Spleen (tissue), 11 donors: Measurements from ENCODE around the gene FGF23. TPM values are rescaled to one million over a fixed set of nuclear protein-coding genes. Genes with fewer than 3 reads are reported as not detected.

Experiments used
- DNase-seq: peaks from one replicate; pipeline ENCODE4 v3.0.0-alpha.2; 2020
- H3K27ac ChIP-seq, 8 donors: fragments of 200-600 bp; sonication (generic) in 7 of 8; 1 replicate in 4 of 8; 2 replicates in 4 of 8; pipeline versions ENCODE4 v1.5.0 to v1.8.0; 2016 to 2021; ENCODE audit warnings: inconsistent platforms in 4 of 8, mild to moderate bottlenecking in 4 of 8, moderate library complexity in 1 of 8
- H3K27me3 ChIP-seq, 7 donors: fragments of 200-600 bp; sonication (generic) in 6 of 7; replicated peaks in 1 of 7; 1 replicate in 4 of 7; 2 replicates in 3 of 7; pipeline versions ENCODE4 v1.5.0 to v1.8.0; 2016 to 2021; ENCODE audit warnings: inconsistent platforms in 3 of 7, mild to moderate bottlenecking in 1 of 7
- H3K36me3 ChIP-seq, 6 donors: fragments of 200-600 bp; sonication (generic) in 5 of 6; 1 replicate in 4 of 6; 2 replicates in 2 of 6; pipeline versions ENCODE4 v1.5.0 to v1.8.0; 2016 to 2021; ENCODE audit warnings: inconsistent platforms in 2 of 6
- H3K4me1 ChIP-seq, 6 donors: fragments of 200-600 bp; sonication (generic) in 5 of 6; 1 replicate in 3 of 6; 2 replicates in 3 of 6; pipeline versions ENCODE4 v1.5.0 to v1.8.0; 2016 to 2021; ENCODE audit warnings: inconsistent platforms in 3 of 6
- H3K4me3 ChIP-seq, 8 donors: fragments of 200-600 bp; sonication (generic) in 7 of 8; 1 replicate in 4 of 8; 2 replicates in 4 of 8; pipeline versions ENCODE4 v1.5.0 to v1.8.0; 2016 to 2021; ENCODE audit warnings: inconsistent platforms in 4 of 8, mild to moderate bottlenecking in 4 of 8, moderate library complexity in 2 of 8
- H3K9me3 ChIP-seq, 8 donors: fragments of 200-600 bp; sonication (generic) in 7 of 8; 1 replicate in 4 of 8; 2 replicates in 4 of 8; pipeline versions ENCODE4 v1.5.0 to v1.8.0; 2016 to 2021; ENCODE audit warnings: inconsistent platforms in 4 of 8
- CTCF ChIP-seq, 11 experiments: fragments of 200-600 bp in 7 of 11; fragments of 450-650 bp in 4 of 11; sonication (generic) in 4 of 11; IDR thresholded peaks in 8 of 11; conservative IDR thresholded peaks in 3 of 11; 1 replicate in 7 of 11; 2 replicates in 4 of 11; pipeline versions ENCODE4 v1.4.0 to v1.8.0; 2016 to 2021; ENCODE audit warnings: antibody characterized with exemption in 11 of 11, inconsistent platforms in 4 of 11, mild to moderate bottlenecking in 1 of 11
- POLR2A ChIP-seq, 3 donors: fragments of 450-650 bp; IDR thresholded peaks; one replicate each; pipeline ENCODE4 v1.5.1; 2017; ENCODE audit warnings: antibody characterized with exemption in 3 of 3, mild to moderate bottlenecking in 1 of 3
- POLR2AphosphoS5 ChIP-seq, 3 donors: sonication (generic); formaldehyde crosslinking; IDR thresholded peaks; one replicate each; pipeline ENCODE4 v1.5.1; 2017; ENCODE audit warnings: antibody characterized with exemption in 3 of 3
- WGBS, 5 donors: extraction: QIAGEN DNeasy Blood & Tissue Kit in 3 of 5; methylation state at CpG; one replicate each; pipeline versions ENCODE4 v1.1.5 to v1.1.7; 2013 to 2018; 5-methylcytosine and 5-hydroxymethylcytosine counted together
- intact Hi-C: fragments of 100-400 bp; cut with DNase I; formaldehyde crosslinking; loops from one replicate; pipeline ENCODE4 v1.15.0; 2023; ENCODE audit warnings: low total_unique reads
- polyA plus RNA-seq, 3 donors: library from polyadenylated mRNA; stranded (reverse); fragments of 200-250 nt; gene quantifications; one replicate each; pipeline ENCODE4 v1.2.1, GENCODE V29; 2013
- total RNA-seq, 7 donors: library from RNA; depleted of rRNA in 3 of 7; stranded (reverse); fragments of >200 nt in 3 of 7; fragmentation: NEBNext Ultra II Directional in 4 of 7; extraction: Animal tissue kit (Norgen Biotek cat#: 25700) in 4 of 7; gene quantifications; one replicate each; pipeline versions ENCODE4 v1.1.0 to v1.2.1, GENCODE V29; 2016 to 2021
- donor health status: healthy with polysubstance abuse.
- donor health status: DM: no; HTN: no; CAD: no; lungs with moderate emphysema.
- donor health status: DM: no; HTN: no; CAD: no.
- donor health status: Bipolar disorder and iron deficiency.
- donor health status: healthy.
- donor health status: DM: no; HTN: no; CAD: no.
- donor health status: DM: yes; HTN: yes; CAD: no.

Gene FGF23
- total and polyA plus RNA-seq, 10 donors = 0.03 TPM; not detected in 9

DNA sequence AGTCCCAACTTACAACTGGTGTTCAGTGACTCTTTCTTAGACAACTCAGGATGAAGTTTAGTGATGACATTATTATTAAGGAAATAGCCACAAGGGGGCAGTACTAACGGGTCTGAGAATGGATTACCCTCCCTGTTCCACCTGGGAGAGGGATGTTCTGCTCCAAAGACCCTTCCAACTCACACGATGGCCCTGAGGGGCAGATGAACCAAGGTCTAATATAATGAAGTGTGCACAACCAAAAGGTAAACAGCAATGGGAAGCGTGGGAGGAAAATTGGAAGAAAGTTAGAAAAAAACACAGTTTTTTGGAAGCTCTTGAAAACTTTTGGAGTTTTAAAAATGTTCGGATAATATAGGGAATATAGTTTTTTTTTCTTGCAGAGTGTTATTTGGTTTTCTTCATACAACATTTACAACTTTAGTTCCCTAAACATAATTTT, 42.1 kb upstream of the FGF23 start:
- WGBS, 5 donors = 39 to 43% (median 41%) methylated on average over 4 of the region's 4 CpGs
- intact Hi-C loops = loop anchor here (10.0 kb wide), 1 partner anchor 103 kb away; no protein-coding TSS in a partner anchor
- no peak overlapping the region for H3K4me3 ChIP-seq
- no peak overlapping the region for H3K27ac ChIP-seq
- H3K27me3 ChIP-seq = peaks cover 0 to 15% (median 3%) of the 10 kb centered on the region in 7 donors
- no peak for DNase-seq
- H3K4me1 ChIP-seq = no peaks in the 10 kb centered on the region
- peak in 10 of 11 experiments; percentile 20 to 66 (median 48) for TF ChIP-seq CTCF (IDR thresholded peaks at IDR 0.05 in 8 of 11, conservative IDR thresholded peaks at IDR 0.05 in 3 of 11)
- TF ChIP-seq POLR2AphosphoS5 (IDR thresholded peaks at IDR 0.05) = no peak
- no peak for TF ChIP-seq POLR2A (IDR thresholded peaks at IDR 0.05)
- H3K9me3 ChIP-seq = no peaks in the 10 kb centered on the region
- H3K36me3 ChIP-seq = no peaks in the 10 kb centered on the region

- Histone ChIP-seq H3K27me3 (peaks cover 0 to 29% (median 3%) of the 10 kb centered on the region in 7 donors), H3K4me1 (no peaks in the 10 kb centered on the region), H3K4me3 (no peak overlapping the region), H3K36me3 (no peaks in the 10 kb centered on the region), H3K27ac (no peak overlapping the region), H3K9me3 (no peaks in the 10 kb centered on the region)
- WGBS, 5 donors = 85 to 90% (median 89%) methylated on average over 5 of the region's 5 CpGs
- DNase-seq = no peak
- no peak for TF ChIP-seq POLR2AphosphoS5 (IDR thresholded peaks at IDR 0.05)
- no peak for TF ChIP-seq CTCF (IDR thresholded peaks at IDR 0.05 in 8 of 11, conservative IDR thresholded peaks at IDR 0.05 in 3 of 11)
- intact Hi-C loops = loop anchor here (10.0 kb wide), 1 partner anchor 105 kb away; no protein-coding TSS in a partner anchor
Measured at GRCh38 chr12:4420138-4420670, 40.7 kb upstream of the FGF23 start.

DNA sequence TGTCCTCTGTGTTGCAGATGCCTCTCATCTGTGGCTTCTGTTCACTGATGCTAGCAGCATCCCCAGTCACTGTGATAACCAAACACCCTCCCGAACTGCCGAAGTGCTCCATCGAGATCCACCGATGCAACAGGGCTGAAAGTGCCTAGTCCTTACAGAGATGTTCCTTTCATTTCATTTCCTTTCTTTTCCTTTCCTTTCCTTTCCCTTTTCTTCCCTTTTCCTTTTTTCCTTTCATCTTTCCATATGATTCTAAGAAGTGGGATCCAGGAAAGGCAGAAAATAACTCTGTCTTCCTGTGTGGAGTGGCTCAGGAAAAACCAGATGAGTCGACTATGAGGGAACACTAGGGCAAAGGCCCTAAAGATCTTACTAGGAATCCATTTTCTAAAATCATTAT, 39.4 kb upstream of the FGF23 start:
- intact Hi-C loops = no loop called here
- 79 to 91% (median 87%) methylated on average over 5 of the region's 5 CpGs for WGBS, 5 donors
- DNase-seq = no peak
- H3K36me3 ChIP-seq = no peaks in the 10 kb centered on the region
- TF ChIP-seq CTCF (IDR thresholded peaks at IDR 0.05 in 8 of 11, conservative IDR thresholded peaks at IDR 0.05 in 3 of 11) (no peak), POLR2A (IDR thresholded peaks at IDR 0.05) (no peak), POLR2AphosphoS5 (IDR thresholded peaks at IDR 0.05) (no peak)
- H3K9me3 ChIP-seq = no peaks in the 10 kb centered on the region
- H3K4me3 ChIP-seq = no peak overlapping the region
- H3K4me1 ChIP-seq = no peaks in the 10 kb centered on the region
- no peak overlapping the region for H3K27ac ChIP-seq
- H3K27me3 ChIP-seq = peaks cover 0 to 42% (median 3%) of the 10 kb centered on the region in 7 donors

GRCh38 chr12:4417936-4418335, 38.4 kb upstream of the FGF23 start:
- WGBS, 5 donors = 39 to 67% (median 63%) methylated on average over 5 of the region's 5 CpGs
- Histone ChIP-seq H3K4me3 (no peak overlapping the region), H3K9me3 (no peaks in the 10 kb centered on the region), H3K36me3 (no peaks in the 10 kb centered on the region), H3K4me1 (no peaks in the 10 kb centered on the region), H3K27me3 (peaks cover 0 to 42% (median 3%) of the 10 kb centered on the region in 7 donors), H3K27ac (no peak overlapping the region)
- intact Hi-C loops = no loop called here
- no peak for DNase-seq
- TF ChIP-seq POLR2AphosphoS5 (IDR thresholded peaks at IDR 0.05) = no peak
- TF ChIP-seq POLR2A (IDR thresholded peaks at IDR 0.05) = no peak
- no peak for TF ChIP-seq CTCF (IDR thresholded peaks at IDR 0.05 in 8 of 11, conservative IDR thresholded peaks at IDR 0.05 in 3 of 11)
